Measurements from ENCODE around the gene IP6K2.

Gene IP6K2

GRCh38 chr3:48688032-48688736 is 28.8 kb downstream of the IP6K2 start:
- DNase-seq: no peak

- DNase-seq: no peak
Observed at GRCh38 chr3:48687220-48687678, 29.8 kb downstream of the IP6K2 start.

GRCh38 chr3:48686538-48687219 is 30.3 kb downstream of the IP6K2 start:
- DNase-seq: no peak

GRCh38 chr3:48685603-48686511 is 31.2 kb downstream of the IP6K2 start, which contains the start of gene NCKIPSD:
Gene NCKIPSD, minus strand, starts transcription at chr3:48685915. Its CDS starts 108 bp downstream, at chr3:48685807.
- DNase-seq: peak; percentile 91

- DNase-seq: no peak
Observed at GRCh38 chr3:48685293-48685602, 31.8 kb downstream of the IP6K2 start.

GRCh38 chr3:48684480-48685143 is 32.4 kb downstream of the IP6K2 start:
- DNase-seq: no peak

- no peak for DNase-seq
Observed at GRCh38 chr3:48684054-48684349, 33.0 kb downstream of the IP6K2 start.

GRCh38 chr3:48682786-48683185 is 34.2 kb downstream of the IP6K2 start:
- no peak for DNase-seq

GRCh38 chr3:48681974-48682610 is 34.9 kb downstream of the IP6K2 start:
- DNase-seq: no peak

GRCh38 chr3:48681541-48681880 is 35.5 kb downstream of the IP6K2 start:
- DNase-seq: no peak

GRCh38 chr3:48680811-48681540 is 36.0 kb downstream of the IP6K2 start:
- no peak for DNase-seq

- no peak for DNase-seq
Observed at GRCh38 chr3:48679411-48680391, 37.3 kb downstream of the IP6K2 start.

- no peak for DNase-seq
Observed at GRCh38 chr3:48678566-48679380, 38.2 kb downstream of the IP6K2 start.

GRCh38 chr3:48678056-48678455 is 39.0 kb downstream of the IP6K2 start:
- DNase-seq: no peak

GRCh38 chr3:48674505-48674904 is 42.5 kb downstream of the IP6K2 start:
- no peak for DNase-seq

- DNase-seq: no peak
Observed at GRCh38 chr3:48672522-48672921, 44.5 kb downstream of the IP6K2 start.

GRCh38 chr3:48664929-48665328 is 52.1 kb downstream of the IP6K2 start:
- DNase-seq: no peak

GRCh38 chr3:48664313-48664644 is 52.7 kb downstream of the IP6K2 start:
- no peak for DNase-seq

- peak; percentile 92 for DNase-seq
Observed at GRCh38 chr3:48663489-48664312, 53.3 kb downstream of the IP6K2 start.
